Fibroblast of lung (primary cell): ENCODE data around the gene DPP10.

Experiments used
- EZH2 ChIP-seq: IDR thresholded peaks from 2 replicates; pipeline ENCODE4 v1.5.1; 2012; ENCODE audit warnings: low read length, control low read depth, mild to moderate bottlenecking; ENCODE audit errors: missing control alignments
- TF ChIP-seq, protein P1 (sequence below), 2 donors: IDR thresholded peaks in 1 of 2; conservative IDR thresholded peaks in 1 of 2; 1 replicate in 1 of 2; 2 replicates in 1 of 2; pipeline ENCODE4 v1.5.1; 2011 to 2012; ENCODE audit warnings: low read length in 2 of 2, control low read depth in 1 of 2, inconsistent platforms in 1 of 2, low read depth in 1 of 2, mild to moderate bottlenecking in 1 of 2

DNA sequence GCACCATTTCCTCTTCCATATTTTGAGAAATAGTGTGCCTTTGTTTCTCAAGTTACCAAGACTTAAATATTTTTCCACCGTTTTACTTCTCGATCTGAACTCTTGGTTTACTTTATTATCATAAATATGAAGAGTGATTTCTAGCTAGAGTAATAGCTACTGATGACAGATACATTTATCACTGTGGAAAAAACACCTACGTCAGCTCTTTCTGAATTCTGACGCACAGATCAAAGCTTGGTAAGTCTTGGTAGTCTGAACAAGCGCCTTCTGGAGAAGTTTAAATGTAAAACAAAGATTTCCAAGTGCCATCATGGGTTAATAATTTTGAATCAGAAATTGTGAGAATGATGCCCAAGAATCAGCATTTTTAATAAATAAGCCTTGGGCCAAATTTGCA, 367.7 kb downstream of the DPP10 start:
- no peak for TF ChIP-seq EZH2
- TF ChIP-seq, protein P1, sequence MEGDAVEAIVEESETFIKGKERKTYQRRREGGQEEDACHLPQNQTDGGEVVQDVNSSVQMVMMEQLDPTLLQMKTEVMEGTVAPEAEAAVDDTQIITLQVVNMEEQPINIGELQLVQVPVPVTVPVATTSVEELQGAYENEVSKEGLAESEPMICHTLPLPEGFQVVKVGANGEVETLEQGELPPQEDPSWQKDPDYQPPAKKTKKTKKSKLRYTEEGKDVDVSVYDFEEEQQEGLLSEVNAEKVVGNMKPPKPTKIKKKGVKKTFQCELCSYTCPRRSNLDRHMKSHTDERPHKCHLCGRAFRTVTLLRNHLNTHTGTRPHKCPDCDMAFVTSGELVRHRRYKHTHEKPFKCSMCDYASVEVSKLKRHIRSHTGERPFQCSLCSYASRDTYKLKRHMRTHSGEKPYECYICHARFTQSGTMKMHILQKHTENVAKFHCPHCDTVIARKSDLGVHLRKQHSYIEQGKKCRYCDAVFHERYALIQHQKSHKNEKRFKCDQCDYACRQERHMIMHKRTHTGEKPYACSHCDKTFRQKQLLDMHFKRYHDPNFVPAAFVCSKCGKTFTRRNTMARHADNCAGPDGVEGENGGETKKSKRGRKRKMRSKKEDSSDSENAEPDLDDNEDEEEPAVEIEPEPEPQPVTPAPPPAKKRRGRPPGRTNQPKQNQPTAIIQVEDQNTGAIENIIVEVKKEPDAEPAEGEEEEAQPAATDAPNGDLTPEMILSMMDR (conservative IDR thresholded peaks at IDR 0.05 in 1 of 2, IDR thresholded peaks at IDR 0.05 in 1 of 2; ENCODE audit: low read depth in 1 of 2, low read length in 2 of 2) = no peak
